Transverse colon (tissue), 4 donors: ENCODE measurements around the gene SHISA5. TPM values are rescaled to one million over a fixed set of nuclear protein-coding genes. Genes with fewer than 3 reads are reported as not detected.
A peak's percentile ranks its signal among the peaks of the same experiment; 100 is the strongest.

Experiments
- DNase-seq: peaks from one replicate; pipeline ENCODE4 v3.0.0-alpha.2; 2019
- H3K27ac ChIP-seq, 4 donors: fragments of 200-600 bp; sonication (generic); 2 replicates each; pipeline ENCODE4 v1.5.1; 2016 to 2018; ENCODE audit warnings: inconsistent platforms in 4 of 4
- H3K27me3 ChIP-seq: fragments of 200-600 bp; sonication (generic); 2 replicates; pipeline ENCODE4 v1.5.1; 2017; ENCODE audit warnings: inconsistent platforms
- H3K36me3 ChIP-seq, 4 donors: fragments of 200-600 bp; sonication (generic); 2 replicates each; pipeline ENCODE4 v1.5.1; 2017 to 2019; ENCODE audit warnings: inconsistent platforms in 4 of 4
- H3K4me1 ChIP-seq, 4 donors: fragments of 200-600 bp; sonication (generic); 2 replicates each; pipeline ENCODE4 v1.5.1; 2017 to 2020; ENCODE audit warnings: inconsistent platforms in 4 of 4
- H3K4me3 ChIP-seq, 4 donors: fragments of 200-600 bp; sonication (generic); 1 replicate in 1 of 4; 2 replicates in 3 of 4; pipeline versions ENCODE4 v1.5.1 to v1.6.1; 2017 to 2019; ENCODE audit warnings: inconsistent platforms in 4 of 4
- H3K9me3 ChIP-seq, 2 donors: fragments of 200-600 bp; sonication (generic); 2 replicates each; pipeline ENCODE4 v1.5.1; 2017 to 2019; ENCODE audit warnings: inconsistent platforms in 2 of 2
- CTCF ChIP-seq, 5 experiments: fragments of 200-600 bp in 3 of 5; fragments of 450-650 bp in 2 of 5; sonication (generic) in 3 of 5; IDR thresholded peaks; 1 replicate in 2 of 5; 2 replicates in 3 of 5; pipeline ENCODE4 v1.5.1; 2016 to 2017; ENCODE audit warnings: antibody characterized with exemption in 5 of 5, inconsistent platforms in 3 of 5, mild to moderate bottlenecking in 2 of 5, moderate library complexity in 1 of 5
- EP300 ChIP-seq: sonication (generic); formaldehyde crosslinking; IDR thresholded peaks from one replicate; pipeline ENCODE4 v1.6.1; 2017; ENCODE audit warnings: antibody characterized with exemption, low read depth
- POLR2A ChIP-seq: fragments of 450-650 bp; IDR thresholded peaks from one replicate; pipeline ENCODE4 v1.6.1; 2016; ENCODE audit warnings: antibody characterized with exemption, mild to moderate bottlenecking, moderate library complexity
- POLR2AphosphoS5 ChIP-seq, 3 donors: sonication (generic); formaldehyde crosslinking; IDR thresholded peaks; one replicate each; pipeline ENCODE4 v1.6.1; 2016; ENCODE audit warnings: antibody characterized with exemption in 3 of 3
- WGBS, 2 donors: methylation state at CpG; one replicate each; pipeline ENCODE4 v1.1.5; 2018; ENCODE audit warnings: low coverage in 1 of 2; 5-methylcytosine and 5-hydroxymethylcytosine counted together
- in situ Hi-C, 4 donors: fragments of 200-750 bp; cut with MboI; loops; one replicate each; pipeline versions ENCODE4 v1.15.0 to v1.15.1; 2017; ENCODE audit warnings: low sequenced_read_pairs in 3 of 4, low pct_ligation_motif_present in 1 of 4, low pct_unique_long_range_greater_than_20kb in 1 of 4
- intact Hi-C: fragments of 100-400 bp; cut with DNase I; formaldehyde crosslinking; loops from one replicate; pipeline ENCODE4 v1.15.1; 2023; ENCODE audit warnings: low total_unique reads
- total RNA-seq, 4 donors: library from RNA; depleted of rRNA; stranded (reverse); fragments of >200 nt; gene quantifications; one replicate each; pipeline ENCODE4 v1.1.0, GENCODE V29; 2016

Gene SHISA5
- total RNA-seq, 4 donors from 2014 or later = 72.9 to 89.4 (median 80.8) TPM

- Histone ChIP-seq H3K27me3 (no peaks in the 10 kb centered on the region), H3K36me3 (no peaks in the 10 kb centered on the region), H3K9me3 (no peaks in the 10 kb centered on the region), H3K27ac (peak overlapping the region; percentile 17 to 41 (median 30)), H3K4me1 (no peaks in the 10 kb centered on the region), H3K4me3 (peak overlapping the region in 1 of 4 donors; percentile 8)
- no peak for DNase-seq
- WGBS, 2 donors = 80 to 82% methylated on average over 2 to 19 of the region's 19 CpGs
- intact Hi-C loops = no loop called here
- in situ Hi-C loops = no loop called here
- TF ChIP-seq POLR2AphosphoS5 (IDR thresholded peaks at IDR 0.05) (no peak), EP300 (no peak), POLR2A (no peak), CTCF (IDR thresholded peaks at IDR 0.05) (no peak)
Measured at GRCh38 chr3:48478626-48479555, 25.1 kb downstream of the SHISA5 start.

- H3K4me3 ChIP-seq = no peak overlapping the region
- peaks cover 5 to 8% (median 7%) of the 10 kb centered on the region in 4 donors for H3K4me1 ChIP-seq
- H3K27me3 ChIP-seq = no peaks in the 10 kb centered on the region
- intact Hi-C loops (no loop called here), in situ Hi-C loops (no loop called here)
- TF ChIP-seq EP300 (no peak), POLR2AphosphoS5 (IDR thresholded peaks at IDR 0.05) (no peak), CTCF (IDR thresholded peaks at IDR 0.05) (no peak), POLR2A (no peak)
- no peaks in the 10 kb centered on the region for H3K36me3 ChIP-seq
- DNase-seq = no peak
- no peaks in the 10 kb centered on the region for H3K9me3 ChIP-seq
- H3K27ac ChIP-seq = peak overlapping the region in 3 of 4 donors; percentile 30 to 41 (median 31)
- 88% methylated on average over 9 of the region's 9 CpGs; no CpG with 5 or more reads in 1 of the 2 donors for WGBS, 2 donors
Measured at GRCh38 chr3:48477959-48478520, 25.9 kb downstream of the SHISA5 start.

- no peaks in the 10 kb centered on the region for H3K36me3 ChIP-seq
Measured at GRCh38 chr3:48476426-48477053, 27.4 kb downstream of the SHISA5 start.

More at GRCh38 chr3:48476426-48477053, 27.4 kb downstream of the SHISA5 start:
- H3K27ac ChIP-seq = no peak overlapping the region
- H3K4me3 ChIP-seq = no peak overlapping the region
- in situ Hi-C loops = no loop called here
- intact Hi-C loops = no loop called here
- H3K9me3 ChIP-seq = no peaks in the 10 kb centered on the region
- peaks cover 13 to 18% (median 17%) of the 10 kb centered on the region in 4 donors for H3K4me1 ChIP-seq
- no peaks in the 10 kb centered on the region for H3K27me3 ChIP-seq
- TF ChIP-seq EP300 (no peak), POLR2A (no peak), CTCF (IDR thresholded peaks at IDR 0.05) (no peak), POLR2AphosphoS5 (IDR thresholded peaks at IDR 0.05) (no peak)
- no peak for DNase-seq
- 87% methylated on average over 9 of the region's 9 CpGs; no CpG with 5 or more reads in 1 of the 2 donors for WGBS, 2 donors
